ENCODE results near the gene HSD3B7.

GRCh38 chr16:31008149-31008548, 23.1 kb downstream of the HSD3B7 start:
- TF ChIP-seq, protein P1, sequence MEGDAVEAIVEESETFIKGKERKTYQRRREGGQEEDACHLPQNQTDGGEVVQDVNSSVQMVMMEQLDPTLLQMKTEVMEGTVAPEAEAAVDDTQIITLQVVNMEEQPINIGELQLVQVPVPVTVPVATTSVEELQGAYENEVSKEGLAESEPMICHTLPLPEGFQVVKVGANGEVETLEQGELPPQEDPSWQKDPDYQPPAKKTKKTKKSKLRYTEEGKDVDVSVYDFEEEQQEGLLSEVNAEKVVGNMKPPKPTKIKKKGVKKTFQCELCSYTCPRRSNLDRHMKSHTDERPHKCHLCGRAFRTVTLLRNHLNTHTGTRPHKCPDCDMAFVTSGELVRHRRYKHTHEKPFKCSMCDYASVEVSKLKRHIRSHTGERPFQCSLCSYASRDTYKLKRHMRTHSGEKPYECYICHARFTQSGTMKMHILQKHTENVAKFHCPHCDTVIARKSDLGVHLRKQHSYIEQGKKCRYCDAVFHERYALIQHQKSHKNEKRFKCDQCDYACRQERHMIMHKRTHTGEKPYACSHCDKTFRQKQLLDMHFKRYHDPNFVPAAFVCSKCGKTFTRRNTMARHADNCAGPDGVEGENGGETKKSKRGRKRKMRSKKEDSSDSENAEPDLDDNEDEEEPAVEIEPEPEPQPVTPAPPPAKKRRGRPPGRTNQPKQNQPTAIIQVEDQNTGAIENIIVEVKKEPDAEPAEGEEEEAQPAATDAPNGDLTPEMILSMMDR (IDR thresholded peaks at IDR 0.05; ENCODE audit: insufficient read depth, low read length): no peak
- TF ChIP-seq REST (IDR thresholded peaks at IDR 0.05; ENCODE audit: insufficient replicate concordance, low read depth): no peak

All from HL-60 (cell line).